ENCODE results near the gene COX11.

DNA sequence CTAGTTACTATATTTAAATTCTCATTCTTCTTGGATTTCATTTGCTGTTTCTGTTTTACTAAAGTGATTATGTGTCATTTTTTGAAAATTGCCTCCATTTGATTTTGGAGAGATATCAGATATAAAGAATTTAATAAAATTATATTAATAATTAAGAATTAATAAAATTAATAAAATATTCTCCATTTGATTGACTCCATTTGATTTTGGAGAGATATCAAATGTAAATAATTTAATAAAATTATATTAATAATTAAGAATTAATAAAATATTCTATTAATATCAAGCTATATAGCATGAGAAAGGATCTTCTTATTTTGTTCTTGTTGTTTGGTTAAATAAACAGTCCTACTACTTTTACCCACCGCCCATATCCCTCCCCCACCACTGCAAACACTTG is 23.1 kb upstream of the COX11 start:
- TF ChIP-seq, protein P1, sequence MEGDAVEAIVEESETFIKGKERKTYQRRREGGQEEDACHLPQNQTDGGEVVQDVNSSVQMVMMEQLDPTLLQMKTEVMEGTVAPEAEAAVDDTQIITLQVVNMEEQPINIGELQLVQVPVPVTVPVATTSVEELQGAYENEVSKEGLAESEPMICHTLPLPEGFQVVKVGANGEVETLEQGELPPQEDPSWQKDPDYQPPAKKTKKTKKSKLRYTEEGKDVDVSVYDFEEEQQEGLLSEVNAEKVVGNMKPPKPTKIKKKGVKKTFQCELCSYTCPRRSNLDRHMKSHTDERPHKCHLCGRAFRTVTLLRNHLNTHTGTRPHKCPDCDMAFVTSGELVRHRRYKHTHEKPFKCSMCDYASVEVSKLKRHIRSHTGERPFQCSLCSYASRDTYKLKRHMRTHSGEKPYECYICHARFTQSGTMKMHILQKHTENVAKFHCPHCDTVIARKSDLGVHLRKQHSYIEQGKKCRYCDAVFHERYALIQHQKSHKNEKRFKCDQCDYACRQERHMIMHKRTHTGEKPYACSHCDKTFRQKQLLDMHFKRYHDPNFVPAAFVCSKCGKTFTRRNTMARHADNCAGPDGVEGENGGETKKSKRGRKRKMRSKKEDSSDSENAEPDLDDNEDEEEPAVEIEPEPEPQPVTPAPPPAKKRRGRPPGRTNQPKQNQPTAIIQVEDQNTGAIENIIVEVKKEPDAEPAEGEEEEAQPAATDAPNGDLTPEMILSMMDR (IDR thresholded peaks at IDR 0.05): no peak
- no peak for TF ChIP-seq POLR2A (IDR thresholded peaks at IDR 0.05)
